ENCODE results near the gene SSBP3.

SSBP3 gene

GRCh38 chr1:54265659-54266058 lies 140.5 kb downstream of the SSBP3 start:
- DNase-seq (ENCODE audit: low read depth): no peak

- no peak for DNase-seq (ENCODE audit: low read depth)
Observed at GRCh38 chr1:54265126-54265525, 141.1 kb downstream of the SSBP3 start.

GRCh38 chr1:54263601-54264226 lies 142.5 kb downstream of the SSBP3 start:
- DNase-seq (ENCODE audit: low read depth): no peak

GRCh38 chr1:54262244-54262643 lies 143.9 kb downstream of the SSBP3 start:
- no peak for DNase-seq (ENCODE audit: low read depth)

GRCh38 chr1:54260810-54261209 lies 145.4 kb downstream of the SSBP3 start:
- no peak for DNase-seq (ENCODE audit: low read depth)

GRCh38 chr1:54259546-54260140 lies 146.6 kb downstream of the SSBP3 start:
- DNase-seq (ENCODE audit: low read depth): no peak

- no peak for DNase-seq (ENCODE audit: low read depth)
Observed at GRCh38 chr1:54257876-54258275, 148.3 kb downstream of the SSBP3 start.

- DNase-seq (ENCODE audit: low read depth): no peak
Observed at GRCh38 chr1:54257346-54257620, 148.9 kb downstream of the SSBP3 start.

- no peak for DNase-seq (ENCODE audit: low read depth)
Observed at GRCh38 chr1:54256522-54257345, 149.5 kb downstream of the SSBP3 start.

- DNase-seq (ENCODE audit: low read depth): no peak
Observed at GRCh38 chr1:54255026-54255702, 151.0 kb downstream of the SSBP3 start.

- no peak for DNase-seq (ENCODE audit: low read depth)
Observed at GRCh38 chr1:54254055-54254454, 152.1 kb downstream of the SSBP3 start.

GRCh38 chr1:54253480-54253879 lies 152.7 kb downstream of the SSBP3 start:
- no peak for DNase-seq (ENCODE audit: low read depth)

GRCh38 chr1:54252371-54252936 lies 153.7 kb downstream of the SSBP3 start:
- no peak for DNase-seq (ENCODE audit: low read depth)

GRCh38 chr1:54250670-54251069 lies 155.5 kb downstream of the SSBP3 start:
- no peak for DNase-seq (ENCODE audit: low read depth)

- no peak for DNase-seq (ENCODE audit: low read depth)
Observed at GRCh38 chr1:54249819-54250435, 156.3 kb downstream of the SSBP3 start.

GRCh38 chr1:54248966-54249365 lies 157.2 kb downstream of the SSBP3 start:
- no peak for DNase-seq (ENCODE audit: low read depth)

- no peak for DNase-seq (ENCODE audit: low read depth)
Observed at GRCh38 chr1:54247863-54248515, 158.2 kb downstream of the SSBP3 start.

GRCh38 chr1:54246116-54246721 lies 160.0 kb downstream of the SSBP3 start:
- no peak for DNase-seq (ENCODE audit: low read depth)

GRCh38 chr1:54245501-54245900 lies 160.7 kb downstream of the SSBP3 start:
- DNase-seq (ENCODE audit: low read depth): no peak

- DNase-seq (ENCODE audit: low read depth): no peak
Observed at GRCh38 chr1:54244655-54245054, 161.5 kb downstream of the SSBP3 start.

- DNase-seq (ENCODE audit: low read depth): no peak
Observed at GRCh38 chr1:54243022-54243421, 163.2 kb downstream of the SSBP3 start.
